Astrocyte of the spinal cord (primary cell): Measurements from ENCODE around the gene FBXO11.

Experiments
- DNase-seq: peaks from one replicate; pipeline ENCODE4 v3.0.0; 2011; ENCODE audit warnings: low read depth, low spot score
- H3K4me3 ChIP-seq: 2 replicates; pipeline ENCODE4 v1.5.1; 2011; ENCODE audit warnings: low read depth, mild to moderate bottlenecking, low read length, moderate library complexity
- in situ Hi-C: cut with HindIII; loops from 2 replicates; pipeline ENCODE4 v1.10.0; 2017; ENCODE audit warnings: low sequenced_read_pairs
- TF ChIP-seq, protein P1 (sequence below): IDR thresholded peaks from 2 replicates; pipeline ENCODE4 v1.5.1; 2012; ENCODE audit warnings: low read depth, mild to moderate bottlenecking, low read length, inconsistent platforms

The FBXO11 gene

GRCh38 chr2:47890711-47891368 lies 15.5 kb downstream of the FBXO11 start:
- in situ Hi-C loops, result no loop called here
- no peak overlapping the region for H3K4me3 ChIP-seq
- TF ChIP-seq, protein P1, sequence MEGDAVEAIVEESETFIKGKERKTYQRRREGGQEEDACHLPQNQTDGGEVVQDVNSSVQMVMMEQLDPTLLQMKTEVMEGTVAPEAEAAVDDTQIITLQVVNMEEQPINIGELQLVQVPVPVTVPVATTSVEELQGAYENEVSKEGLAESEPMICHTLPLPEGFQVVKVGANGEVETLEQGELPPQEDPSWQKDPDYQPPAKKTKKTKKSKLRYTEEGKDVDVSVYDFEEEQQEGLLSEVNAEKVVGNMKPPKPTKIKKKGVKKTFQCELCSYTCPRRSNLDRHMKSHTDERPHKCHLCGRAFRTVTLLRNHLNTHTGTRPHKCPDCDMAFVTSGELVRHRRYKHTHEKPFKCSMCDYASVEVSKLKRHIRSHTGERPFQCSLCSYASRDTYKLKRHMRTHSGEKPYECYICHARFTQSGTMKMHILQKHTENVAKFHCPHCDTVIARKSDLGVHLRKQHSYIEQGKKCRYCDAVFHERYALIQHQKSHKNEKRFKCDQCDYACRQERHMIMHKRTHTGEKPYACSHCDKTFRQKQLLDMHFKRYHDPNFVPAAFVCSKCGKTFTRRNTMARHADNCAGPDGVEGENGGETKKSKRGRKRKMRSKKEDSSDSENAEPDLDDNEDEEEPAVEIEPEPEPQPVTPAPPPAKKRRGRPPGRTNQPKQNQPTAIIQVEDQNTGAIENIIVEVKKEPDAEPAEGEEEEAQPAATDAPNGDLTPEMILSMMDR, result no peak
- DNase-seq, result peak; percentile 30

- H3K4me3 ChIP-seq, result no peak overlapping the region
- in situ Hi-C loops, result no loop called here
- TF ChIP-seq, protein P1, result no peak
- DNase-seq, result peak; percentile 26
Observed at GRCh38 chr2:47888581-47889280, 17.6 kb downstream of the FBXO11 start.

DNA sequence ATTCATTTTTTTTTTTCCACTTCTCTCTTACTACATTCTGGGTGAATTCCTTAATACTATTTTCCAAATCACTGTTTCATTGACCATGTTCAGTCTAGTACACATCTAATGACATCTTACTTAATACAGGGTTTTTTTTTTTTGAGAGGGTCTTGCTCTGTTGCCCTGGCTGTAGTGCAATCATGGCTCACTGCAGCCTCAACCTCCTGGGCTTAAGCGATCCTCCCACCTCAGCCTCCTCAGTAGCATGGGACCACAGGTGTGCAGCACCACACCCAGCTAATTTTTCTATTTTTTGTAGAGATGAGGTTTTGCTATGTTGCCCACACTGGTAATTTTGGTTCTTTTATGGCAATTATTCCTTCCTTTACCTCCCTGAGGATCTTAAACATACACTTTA lies 29.4 kb downstream of the FBXO11 start:
- no peak overlapping the region for H3K4me3 ChIP-seq
- in situ Hi-C loops, result no loop called here
- TF ChIP-seq, protein P1, result no peak
- DNase-seq, result no peak

GRCh38 chr2:47872941-47873340 lies 33.4 kb downstream of the FBXO11 start:
- TF ChIP-seq, protein P1, result no peak
- H3K4me3 ChIP-seq, result no peak overlapping the region
- DNase-seq, result no peak
- in situ Hi-C loops, result no loop called here

DNA sequence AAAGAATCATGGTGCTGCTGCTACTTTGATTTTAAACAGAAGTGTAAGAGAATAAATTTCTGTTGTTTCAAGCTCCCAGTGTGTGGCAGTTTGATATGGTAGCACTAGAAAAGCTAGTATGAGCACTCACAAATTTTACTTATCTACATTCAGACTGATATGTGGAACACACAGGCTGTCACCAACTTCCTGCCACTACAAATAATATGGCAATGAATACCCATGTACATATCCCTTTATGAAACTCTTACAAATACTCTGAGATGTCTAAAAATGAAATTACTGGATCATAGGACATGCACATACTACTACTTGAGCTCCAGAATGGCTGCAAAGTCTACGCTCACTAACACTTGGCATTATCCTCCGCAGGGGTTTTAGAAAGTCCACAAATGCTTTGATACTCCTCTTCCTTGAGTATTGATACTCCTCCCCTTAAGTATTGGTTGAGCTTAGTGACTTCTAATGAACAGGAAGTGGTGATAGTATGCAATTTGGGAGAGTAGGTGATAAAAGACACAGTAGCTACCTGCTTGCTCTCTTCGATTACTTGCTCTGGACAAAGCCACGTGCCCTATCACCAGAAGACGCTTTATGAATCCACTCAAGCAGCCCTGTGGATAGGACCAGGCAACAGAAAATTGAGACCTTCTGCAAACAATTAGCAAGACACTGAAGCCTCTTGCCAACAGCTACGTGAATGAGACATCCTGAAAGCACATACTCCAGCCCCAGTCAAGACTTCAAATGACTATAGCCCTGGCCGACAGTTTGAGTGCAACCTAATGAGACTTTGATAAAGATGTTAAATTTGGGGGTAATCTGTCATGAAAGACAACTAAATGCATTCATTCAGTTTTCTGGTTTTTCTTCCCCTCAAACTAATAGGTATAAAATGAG lies 35.4 kb downstream of the FBXO11 start:
- no peak for DNase-seq
- TF ChIP-seq, protein P1, result no peak
- H3K4me3 ChIP-seq, result no peak overlapping the region
- in situ Hi-C loops, result no loop called here

DNA sequence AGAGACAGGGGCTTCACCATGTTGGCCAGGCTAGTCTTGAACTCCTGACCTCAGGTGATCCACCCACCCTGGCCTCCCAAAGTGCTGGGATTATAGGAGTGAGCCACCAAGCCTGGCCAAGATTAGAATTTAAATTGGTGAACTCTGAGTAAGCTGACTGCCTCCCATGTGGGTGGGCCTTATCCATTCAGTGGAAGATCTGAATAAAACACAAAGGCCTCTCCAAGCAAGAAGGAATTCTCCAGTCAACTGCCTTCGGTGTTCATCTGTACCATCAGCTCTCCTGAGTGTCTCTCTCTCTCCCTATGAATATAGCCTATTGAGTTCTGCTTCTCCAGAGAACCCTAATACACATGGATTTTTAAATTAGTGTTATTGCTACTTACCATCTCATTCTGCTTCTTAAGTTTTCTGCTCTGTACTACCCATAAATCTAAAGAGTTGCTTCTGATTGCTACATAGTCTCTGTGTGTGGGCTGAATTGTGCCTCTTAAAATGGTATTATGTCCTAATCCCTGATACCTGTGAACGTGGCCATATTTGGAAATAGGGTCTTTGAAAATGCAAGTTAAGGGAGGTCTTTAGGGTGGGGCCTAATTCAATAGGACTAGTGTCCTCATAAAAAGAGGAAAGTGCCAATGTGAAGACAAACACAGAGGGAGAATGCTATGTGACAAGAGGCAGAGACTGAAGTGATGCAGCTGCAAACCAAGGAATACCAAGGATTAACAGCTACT lies 36.3 kb downstream of the FBXO11 start:
- DNase-seq, result peak; percentile 31
- H3K4me3 ChIP-seq, result no peak overlapping the region
- in situ Hi-C loops, result no loop called here
- TF ChIP-seq, protein P1, result no peak
